Measurements from ENCODE around the gene ASB3.
"Not testable (repeated sequence)": the region's sequence is repeated elsewhere in the genome, so short reads cannot be mapped to it uniquely, and the experiment has no call there.

ASB3 gene

GRCh38 chr2:53729143-53729762 is 57.5 kb downstream of the ASB3 start:
- no peak for DNase-seq

DNA sequence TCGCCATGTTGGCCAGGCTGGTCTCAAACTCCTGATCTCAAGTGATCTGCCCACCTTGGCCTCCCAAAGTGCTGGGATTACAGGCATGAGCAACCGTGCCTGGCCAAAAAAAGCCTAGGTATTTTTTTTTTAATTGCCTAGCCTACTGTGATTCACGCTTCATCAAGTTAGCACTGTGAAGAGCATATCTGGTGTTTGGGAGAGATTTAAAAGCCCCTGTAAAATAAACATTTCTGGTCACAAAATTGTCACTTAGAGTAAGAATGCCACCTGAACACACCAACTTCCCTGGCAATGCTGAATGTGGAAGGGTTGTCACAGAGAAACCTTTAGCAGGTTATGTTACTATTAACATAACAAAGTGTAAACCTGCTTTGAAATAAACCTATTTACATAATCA is 58.8 kb downstream of the ASB3 start:
- no peak for DNase-seq

DNA sequence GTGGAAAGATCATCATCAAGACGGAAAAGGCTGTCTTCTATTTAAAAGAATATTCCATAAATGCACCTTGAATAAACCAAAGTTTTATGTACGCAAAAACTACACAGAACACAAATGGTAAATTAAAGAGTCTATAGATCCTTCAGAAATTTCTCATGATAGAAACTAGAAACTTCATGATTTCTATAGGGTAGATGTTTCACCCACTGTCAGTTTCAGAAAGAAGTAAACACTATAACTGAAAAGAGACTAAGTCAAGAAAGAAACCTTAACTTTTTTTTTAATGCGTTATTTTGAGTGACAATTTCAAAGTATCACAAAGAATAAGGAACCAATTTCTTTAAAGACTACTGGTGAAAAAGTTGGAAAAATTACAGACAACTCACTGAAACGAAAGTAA is 61.1 kb downstream of the ASB3 start:
- DNase-seq = no peak

GRCh38 chr2:53724536-53724935 is 62.2 kb downstream of the ASB3 start:
- no peak for DNase-seq

GRCh38 chr2:53720944-53721343 is 65.8 kb downstream of the ASB3 start:
- DNase-seq = not testable (repeated sequence)

GRCh38 chr2:53715568-53715967 is 71.2 kb downstream of the ASB3 start:
- DNase-seq = no peak

DNA sequence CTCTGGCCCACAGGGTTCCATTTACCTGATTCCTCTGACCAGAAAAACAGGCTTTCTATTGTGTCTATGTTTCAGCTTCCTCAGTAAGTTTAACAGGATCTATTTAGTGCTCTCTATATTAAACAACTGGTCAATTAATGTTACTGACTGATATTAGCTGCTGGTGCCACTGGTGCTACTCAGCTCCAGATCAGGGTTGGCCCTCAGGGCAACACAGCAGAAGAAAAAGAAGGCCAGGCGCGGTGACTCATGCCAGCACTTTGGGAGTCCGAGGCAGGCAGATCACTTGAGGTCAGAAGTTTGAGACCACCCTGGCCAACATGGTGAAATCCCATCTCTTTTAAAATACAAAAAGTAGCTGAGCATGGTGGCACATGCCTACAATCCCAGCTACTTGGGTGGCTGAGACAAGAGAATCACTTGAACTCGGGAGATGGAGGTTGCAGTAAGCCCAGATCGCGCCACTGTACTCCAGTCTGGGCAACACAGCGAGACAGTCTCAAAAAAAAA is 75.4 kb downstream of the ASB3 start:
- DNase-seq = no peak

- no peak for DNase-seq
Observed at GRCh38 chr2:53708988-53709387, 77.8 kb downstream of the ASB3 start.

DNA sequence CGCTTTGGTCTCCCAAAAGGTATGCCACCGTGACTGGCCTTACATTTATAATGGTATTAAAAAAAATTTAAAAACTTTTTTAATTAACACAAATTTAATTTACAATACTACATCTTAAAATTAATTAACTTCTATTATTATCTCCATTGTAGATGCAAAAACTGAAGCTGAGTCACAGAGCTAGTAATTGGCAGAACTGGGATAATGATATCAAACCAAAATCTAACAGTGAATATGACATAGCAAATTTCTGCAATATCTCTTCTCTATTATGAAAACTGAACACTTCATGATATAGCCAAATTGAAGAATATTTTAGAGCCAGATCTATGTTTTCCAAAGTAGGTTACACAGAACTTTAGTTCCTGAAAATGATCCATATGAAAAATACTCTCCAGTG is 85.5 kb downstream of the ASB3 start:
- DNase-seq = no peak

DNA sequence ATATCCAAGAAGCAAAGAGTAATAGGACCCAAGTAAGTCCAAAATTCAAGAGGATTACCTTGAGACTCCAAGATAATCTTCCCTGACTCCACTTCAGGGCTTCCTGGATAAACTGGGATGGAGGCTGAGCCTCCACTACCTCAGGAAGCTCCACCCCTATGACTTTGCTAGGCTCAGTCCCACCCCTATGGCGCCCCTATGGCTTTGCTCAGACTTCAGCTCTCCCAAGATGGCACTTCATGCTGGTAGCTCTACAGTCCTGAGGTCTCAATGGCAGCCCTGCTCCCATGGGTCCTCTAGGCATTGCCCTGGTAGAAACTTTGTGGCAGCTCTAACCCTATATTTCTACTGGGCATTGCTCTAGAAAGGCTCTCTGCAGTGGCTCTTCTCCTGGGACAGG is 89.1 kb downstream of the ASB3 start:
- no peak for DNase-seq

DNA sequence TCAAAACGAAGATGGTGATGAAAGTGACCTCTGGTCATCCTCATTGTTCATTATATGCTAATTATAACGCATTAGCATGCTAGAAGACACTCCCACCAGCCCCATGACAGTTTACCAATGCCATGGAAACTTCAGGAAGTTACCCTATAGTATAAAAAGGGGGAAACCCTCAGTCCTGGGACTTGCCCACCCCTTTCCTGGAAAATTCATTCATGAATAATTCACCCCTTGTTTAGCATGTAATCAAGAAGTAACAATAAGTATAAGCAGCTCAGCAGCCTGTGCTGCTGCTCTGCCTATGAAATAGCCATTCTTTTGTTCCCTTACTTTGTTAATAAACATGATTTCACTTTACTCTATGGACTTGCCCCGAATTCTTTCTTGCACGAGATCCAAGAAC is 89.7 kb downstream of the ASB3 start:
- DNase-seq = no peak

DNA sequence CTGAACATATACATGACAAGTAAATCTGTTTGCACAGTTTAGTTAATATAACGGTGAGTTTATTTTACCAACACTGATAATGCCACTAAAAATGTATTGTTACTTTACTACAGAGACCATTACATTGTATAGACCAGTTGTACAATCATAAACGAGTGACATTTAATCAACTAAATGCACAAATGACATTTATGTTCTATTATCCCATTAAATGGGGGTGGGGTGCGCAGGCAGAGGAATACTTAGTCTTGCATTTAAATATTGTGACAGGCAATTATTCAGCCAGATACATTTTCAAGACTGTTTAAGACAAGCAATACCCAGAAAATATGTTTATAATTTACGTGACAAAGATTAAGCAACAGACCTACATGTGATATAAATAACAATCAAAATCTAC is 91.2 kb downstream of the ASB3 start:
- DNase-seq = no peak

DNA sequence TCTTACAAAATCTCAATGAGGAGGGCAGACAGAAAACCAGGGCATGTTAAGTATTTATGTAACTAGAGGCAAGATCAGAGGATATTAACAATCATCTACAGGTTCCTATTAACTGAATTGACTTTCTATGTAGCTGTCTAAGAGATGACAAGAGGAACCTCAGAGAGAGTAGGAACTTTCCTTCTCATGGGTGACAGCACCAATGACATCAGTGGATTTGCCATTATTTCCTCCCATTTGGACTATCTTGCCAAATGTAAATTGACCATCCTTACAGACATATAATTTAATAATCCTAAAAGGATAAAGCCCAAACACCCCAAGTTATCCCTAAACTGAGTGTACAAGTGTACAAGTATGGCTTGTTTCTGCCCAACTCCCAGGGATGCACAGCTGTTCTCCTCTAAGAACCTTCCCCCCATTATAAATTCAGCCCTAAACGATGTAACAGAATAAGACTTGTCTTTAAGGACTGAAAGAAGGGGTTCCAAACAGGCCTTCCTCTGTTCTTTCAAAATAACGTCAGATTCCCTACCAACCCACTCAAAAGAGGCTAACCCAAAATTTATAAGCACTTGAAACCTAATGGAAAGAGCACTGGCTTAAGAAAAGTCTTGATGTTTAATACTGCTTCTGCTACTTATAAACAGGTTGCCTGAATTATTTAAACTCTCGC is 92.5 kb downstream of the ASB3 start:
- no peak for DNase-seq

DNA sequence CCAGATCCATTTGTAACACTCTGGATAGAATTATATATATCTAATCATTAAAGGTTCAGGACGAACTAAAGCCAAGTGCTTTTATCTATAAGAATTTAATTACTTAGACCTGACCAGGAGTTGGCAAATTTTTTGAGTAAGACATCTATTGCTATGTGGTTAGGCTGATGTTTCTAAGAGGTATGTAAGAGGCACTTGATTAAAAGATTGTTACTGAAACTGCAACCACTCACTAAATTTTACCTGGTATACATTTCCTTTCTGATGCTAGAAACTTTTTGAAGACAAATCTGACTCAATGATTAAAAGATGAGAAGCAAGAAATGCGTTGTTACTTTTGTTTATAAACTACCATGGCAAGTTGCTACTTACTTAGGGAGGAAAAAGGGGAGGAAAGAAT is 95.9 kb downstream of the ASB3 start:
- no peak for DNase-seq

- DNase-seq = no peak
Observed at GRCh38 chr2:53672881-53673522, 113.8 kb downstream of the ASB3 start.

GRCh38 chr2:53670331-53670730 is 116.4 kb downstream of the ASB3 start:
- DNase-seq = no peak

DNA sequence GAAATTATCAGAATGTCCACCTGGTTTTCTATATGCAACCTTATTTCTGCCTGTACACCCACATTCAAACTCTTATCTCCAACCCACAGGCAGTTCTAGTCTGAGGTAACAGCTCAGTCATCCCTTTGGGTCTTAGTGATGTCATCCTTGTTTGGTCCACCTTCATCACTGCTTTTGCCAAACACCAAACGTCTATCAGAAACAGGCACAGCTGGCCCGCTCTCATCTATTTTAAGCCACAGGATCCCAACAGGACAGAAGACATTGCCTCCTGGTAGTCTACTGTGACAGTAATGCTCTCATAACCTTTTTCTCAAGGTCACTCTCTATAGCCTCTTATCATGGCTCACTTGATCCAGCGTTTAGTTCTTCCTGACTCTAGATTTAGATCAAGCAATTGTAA is 118.1 kb downstream of the ASB3 start:
- DNase-seq = no peak

GRCh38 chr2:53667130-53667529 is 119.6 kb downstream of the ASB3 start:
- not testable (repeated sequence) for DNase-seq

- no peak for DNase-seq
Observed at GRCh38 chr2:53660886-53661285, 125.9 kb downstream of the ASB3 start.

DNA sequence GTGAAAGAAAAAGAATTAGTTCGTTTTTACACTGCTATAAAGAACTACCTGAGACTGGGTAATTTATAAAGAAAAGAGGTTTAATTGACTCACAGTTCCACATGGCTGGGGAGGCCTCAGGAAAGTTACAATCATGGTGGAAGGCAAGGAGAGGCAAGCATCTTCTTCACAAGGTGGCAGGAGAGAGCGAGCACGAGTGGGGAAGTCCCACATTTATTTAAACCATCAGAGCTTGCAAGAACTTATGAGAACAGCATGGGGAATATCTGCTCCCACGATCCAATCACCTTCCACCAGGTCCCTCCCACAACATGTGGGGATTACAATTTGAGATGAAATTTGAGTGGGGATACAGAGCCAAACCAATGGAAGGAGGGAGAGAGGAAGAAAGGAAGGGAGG is 128.3 kb downstream of the ASB3 start:
- DNase-seq = not testable (repeated sequence)

GRCh38 chr2:53655256-53655655 is 131.5 kb downstream of the ASB3 start:
- peak; percentile 27 for DNase-seq

GRCh38 chr2:53654396-53654795 is 132.4 kb downstream of the ASB3 start:
- no peak for DNase-seq

DNA sequence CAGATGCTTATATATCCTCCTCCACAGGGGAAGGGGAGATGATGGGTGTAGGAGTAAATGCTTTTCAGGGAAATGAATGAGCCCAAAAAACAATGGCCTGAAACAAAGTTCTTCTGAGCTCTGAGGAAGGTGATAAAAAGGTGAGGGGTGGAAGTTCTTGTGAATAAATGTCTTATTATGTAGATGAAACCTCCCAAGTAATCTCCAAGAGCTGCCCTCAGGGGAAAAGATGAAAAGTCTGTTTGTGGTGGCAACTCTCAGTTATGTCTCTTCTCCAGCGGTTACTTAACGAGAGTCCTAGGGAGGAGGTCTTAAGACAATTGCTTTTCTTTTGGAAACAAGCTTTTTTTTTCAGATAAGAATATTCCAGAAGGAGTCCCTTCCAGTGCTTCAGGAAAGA is 134.6 kb downstream of the ASB3 start:
- DNase-seq = no peak

DNA sequence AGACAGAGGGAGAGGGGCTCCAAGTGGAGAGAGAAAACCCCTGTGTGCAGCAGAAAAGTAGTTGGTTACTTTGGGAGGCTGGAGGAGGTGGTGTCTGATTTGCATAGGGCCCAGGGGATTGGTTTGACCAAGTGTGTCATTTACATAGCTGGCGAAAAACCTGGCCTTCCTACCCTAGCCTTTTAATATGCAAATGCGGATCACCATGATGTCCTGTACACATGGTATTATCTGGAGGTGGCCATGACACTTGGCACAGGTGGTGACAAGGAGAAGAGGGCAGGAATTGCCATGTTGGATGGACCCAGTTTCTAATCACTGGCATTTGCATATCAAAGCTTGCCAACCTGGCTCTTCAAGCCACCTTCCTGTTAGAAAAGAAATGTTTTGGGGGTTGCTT is 140.0 kb downstream of the ASB3 start:
- no peak for DNase-seq

Data from eye (tissue), 1 donor.